SK-N-SH (cell line): ENCODE measurements around the gene TBC1D19. TPM values are rescaled to one million over a fixed set of nuclear protein-coding genes. Genes with fewer than 3 reads are reported as not detected.

Experiments
- CTCF ChIA-PET: fragments of 300-600, 350-600 bp; formaldehyde crosslinking; extraction: SDS; loops from one replicate; lab custom pipeline; 2021; lab: Yijun Ruan, JAX
- POLR2A ChIA-PET: fragments of 350-600 bp; sonication (Branson Sonifier 250); formaldehyde crosslinking; extraction: SDS; loops from one replicate; lab custom pipeline; 2020; ENCODE audit warnings: antibody characterized with exemption, inconsistent platforms; lab: Yijun Ruan, JAX
- DNase-seq: peaks from one replicate; pipeline ENCODE4 v3.0.0; 2012
- H2AFZ ChIP-seq: fragments of 200-600 bp; sonication (generic); 2 replicates; pipeline ENCODE4 v1.8.1; 2016; ENCODE audit warnings: antibody characterized with exemption, mild to moderate bottlenecking, low read depth
- H3F3A ChIP-seq: fragments of 200-600 bp; sonication (generic); replicated peaks from 2 replicates; pipeline ENCODE3; 2016; ENCODE audit warnings: antibody characterized with exemption, mild to moderate bottlenecking; ENCODE audit not compliant: insufficient read depth
- H3K27ac ChIP-seq, 2 experiments: fragments of 200-500 bp in 1 of 2; fragments of 200-600 bp in 1 of 2; sonication (Bioruptor generic) in 1 of 2; sonication (generic), shearing (Covaris generic) in 1 of 2; 2 replicates each; pipeline versions ENCODE4 v1.5.1 to v1.6.1; 2014 to 2016; ENCODE audit warnings: low read depth in 2 of 2, inconsistent platforms in 1 of 2, low read length in 1 of 2, mild to moderate bottlenecking in 1 of 2, mixed read lengths in 1 of 2
- H3K27me3 ChIP-seq: fragments of 200-600 bp; sonication (generic), shearing (Covaris generic); 2 replicates; pipeline ENCODE4 v1.6.1; 2016; ENCODE audit warnings: mixed run types; ENCODE audit not compliant: insufficient read depth
- H3K36me3 ChIP-seq, 2 experiments: fragments of 200-500 bp in 1 of 2; fragments of 200-600 bp in 1 of 2; sonication (Bioruptor generic) in 1 of 2; sonication (generic) in 1 of 2; replicated peaks in 1 of 2; 2 replicates each; pipeline versions ENCODE3 to v1.5.1; 2014 to 2016; ENCODE audit warnings: low read length in 1 of 2, mild to moderate bottlenecking in 1 of 2; ENCODE audit not compliant: insufficient read depth in 2 of 2, control insufficient read depth in 1 of 2
- H3K4me1 ChIP-seq, 2 experiments: fragments of 200-500 bp in 1 of 2; fragments of 200-600 bp in 1 of 2; sonication (Bioruptor generic) in 1 of 2; sonication (generic), shearing (Covaris generic) in 1 of 2; 2 replicates each; pipeline versions ENCODE4 v1.5.1 to v1.6.1; 2014 to 2016; ENCODE audit warnings: low read depth in 1 of 2, low read length in 1 of 2, mixed run types in 1 of 2; ENCODE audit not compliant: insufficient read depth in 2 of 2, control insufficient read depth in 1 of 2
- H3K4me2 ChIP-seq: fragments of 200-600 bp; sonication (generic), shearing (Covaris generic); 2 replicates; pipeline ENCODE4 v1.6.1; 2017; ENCODE audit warnings: mixed run types
- H3K4me3 ChIP-seq, 2 experiments: fragments of 200-500 bp in 1 of 2; fragments of 200-600 bp in 1 of 2; sonication (Bioruptor generic) in 1 of 2; sonication (generic), shearing (Covaris generic) in 1 of 2; 2 replicates each; pipeline versions ENCODE4 v1.5.1 to v1.8.1; 2014 to 2016; ENCODE audit warnings: low read depth in 2 of 2, inconsistent platforms in 1 of 2, low read length in 1 of 2, mild to moderate bottlenecking in 1 of 2, mixed read lengths in 1 of 2, moderate library complexity in 1 of 2
- H3K79me2 ChIP-seq: fragments of 200-600 bp; sonication (generic); 2 replicates; pipeline ENCODE4 v1.8.1; 2017; ENCODE audit warnings: mild to moderate bottlenecking; ENCODE audit not compliant: insufficient read depth
- H3K9ac ChIP-seq: fragments of 200-600 bp; sonication (generic); 2 replicates; pipeline ENCODE4 v1.6.1; 2017; ENCODE audit warnings: mixed run types
- H3K9me2 ChIP-seq: fragments of 200-600 bp; sonication (generic); 2 replicates; pipeline ENCODE4 v1.6.1; 2017; ENCODE audit warnings: mixed run types
- H3K9me3 ChIP-seq: fragments of 200-600 bp; sonication (generic); 2 replicates; pipeline ENCODE4 v1.6.1; 2017; ENCODE audit warnings: mixed run types, mild to moderate bottlenecking, moderate library complexity
- H4K20me1 ChIP-seq: fragments of 200-600 bp; sonication (generic); 2 replicates; pipeline ENCODE4 v1.6.1; 2017; ENCODE audit warnings: mild to moderate bottlenecking, mixed run types; ENCODE audit not compliant: insufficient read depth
- ELF1 ChIP-seq: IDR thresholded peaks from 2 replicates; pipeline ENCODE4 v1.4.0; 2012
- FOXJ3 ChIP-seq: sonication (generic); formaldehyde crosslinking; IDR thresholded peaks from 2 replicates; pipeline ENCODE4 v1.5.1; 2020; ENCODE audit warnings: mild to moderate bottlenecking, missing genetic modification reagents
- GABPA ChIP-seq: IDR thresholded peaks from 2 replicates; pipeline ENCODE4 v1.4.0; 2012; ENCODE audit warnings: low read depth, mild to moderate bottlenecking
- JUND ChIP-seq: IDR thresholded peaks from 2 replicates; pipeline ENCODE4 v1.4.0; 2012
- NFIC ChIP-seq: IDR thresholded peaks from 2 replicates; pipeline ENCODE4 v1.4.0; 2012; ENCODE audit warnings: borderline replicate concordance
- POLR2AphosphoS5 ChIP-seq: IDR thresholded peaks from 2 replicates; pipeline ENCODE4 v1.6.1; 2012; ENCODE audit warnings: low read depth, low read length
- REST ChIP-seq: IDR thresholded peaks from 2 replicates; pipeline ENCODE4 v1.6.1; 2012; ENCODE audit warnings: mild to moderate bottlenecking, low read depth, low read length, moderate library complexity
- SIN3A ChIP-seq: IDR thresholded peaks from 2 replicates; pipeline ENCODE4 v1.6.1; 2012; ENCODE audit warnings: low read depth, mild to moderate bottlenecking, low read length, moderate library complexity, borderline replicate concordance
- TCF12 ChIP-seq: IDR thresholded peaks from 2 replicates; pipeline ENCODE4 v1.4.0; 2012
- WGBS: methylation state at CpG from one replicate; pipeline ENCODE4 v1.1.6; 2017; ENCODE audit warnings: low lambda C conversion rate; 5-methylcytosine and 5-hydroxymethylcytosine counted together
- polyA plus RNA-seq, 3 experiments: library from polyadenylated mRNA; depleted of rRNA; stranded (reverse); fragments of >200 nt; gene quantifications; 2 replicates each; pipeline ENCODE4 v1.2.3, GENCODE V29; 2012
- TF ChIP-seq, protein P1 (sequence below): fragments of 200-600 bp; sonication (generic); IDR thresholded peaks from 2 replicates; pipeline ENCODE4 v1.6.1; 2017; ENCODE audit warnings: antibody characterized with exemption, mild to moderate bottlenecking, moderate library complexity
- TF ChIP-seq, protein P2 (sequence below): fragments of 150-350 bp; IDR thresholded peaks from 2 replicates; pipeline ENCODE4 v1.6.1; 2017; ENCODE audit warnings: antibody characterized with exemption, low read length, low read depth, borderline replicate concordance

The TBC1D19 gene
- polyA plus RNA-seq, 1 of the 3 experiments (the other 2 are of a cell fraction): 4.2 TPM

GRCh38 chr4:26763648-26764047 is 179.8 kb downstream of the TBC1D19 start:
- Histone ChIP-seq H3K36me3 (peaks cover 5 to 7% of the 10 kb centered on the region in 2 experiments), H3K9ac (no peak overlapping the region), H3K9me2 (no peaks in the 10 kb centered on the region), H3K27me3 (no peaks in the 10 kb centered on the region), H3K4me1 (no peaks in the 10 kb centered on the region), H4K20me1 (no peaks in the 10 kb centered on the region), H2AFZ (no peak overlapping the region), H3K4me2 (no peak overlapping the region), H3K79me2 (no peaks in the 10 kb centered on the region), H3K27ac (no peak overlapping the region), H3K9me3 (no peaks in the 10 kb centered on the region), H3K4me3 (no peak overlapping the region), H3F3A (no peaks in the 10 kb centered on the region)
- TF ChIP-seq GABPA: no peak
- TF ChIP-seq, protein P1, sequence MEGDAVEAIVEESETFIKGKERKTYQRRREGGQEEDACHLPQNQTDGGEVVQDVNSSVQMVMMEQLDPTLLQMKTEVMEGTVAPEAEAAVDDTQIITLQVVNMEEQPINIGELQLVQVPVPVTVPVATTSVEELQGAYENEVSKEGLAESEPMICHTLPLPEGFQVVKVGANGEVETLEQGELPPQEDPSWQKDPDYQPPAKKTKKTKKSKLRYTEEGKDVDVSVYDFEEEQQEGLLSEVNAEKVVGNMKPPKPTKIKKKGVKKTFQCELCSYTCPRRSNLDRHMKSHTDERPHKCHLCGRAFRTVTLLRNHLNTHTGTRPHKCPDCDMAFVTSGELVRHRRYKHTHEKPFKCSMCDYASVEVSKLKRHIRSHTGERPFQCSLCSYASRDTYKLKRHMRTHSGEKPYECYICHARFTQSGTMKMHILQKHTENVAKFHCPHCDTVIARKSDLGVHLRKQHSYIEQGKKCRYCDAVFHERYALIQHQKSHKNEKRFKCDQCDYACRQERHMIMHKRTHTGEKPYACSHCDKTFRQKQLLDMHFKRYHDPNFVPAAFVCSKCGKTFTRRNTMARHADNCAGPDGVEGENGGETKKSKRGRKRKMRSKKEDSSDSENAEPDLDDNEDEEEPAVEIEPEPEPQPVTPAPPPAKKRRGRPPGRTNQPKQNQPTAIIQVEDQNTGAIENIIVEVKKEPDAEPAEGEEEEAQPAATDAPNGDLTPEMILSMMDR: no peak
- TF ChIP-seq SIN3A: no peak
- POLR2A ChIA-PET: no interaction called here
- CTCF ChIA-PET: no interaction called here
- DNase-seq: no peak
- WGBS: 94% methylated on average over 3 of the region's 3 CpGs

DNA sequence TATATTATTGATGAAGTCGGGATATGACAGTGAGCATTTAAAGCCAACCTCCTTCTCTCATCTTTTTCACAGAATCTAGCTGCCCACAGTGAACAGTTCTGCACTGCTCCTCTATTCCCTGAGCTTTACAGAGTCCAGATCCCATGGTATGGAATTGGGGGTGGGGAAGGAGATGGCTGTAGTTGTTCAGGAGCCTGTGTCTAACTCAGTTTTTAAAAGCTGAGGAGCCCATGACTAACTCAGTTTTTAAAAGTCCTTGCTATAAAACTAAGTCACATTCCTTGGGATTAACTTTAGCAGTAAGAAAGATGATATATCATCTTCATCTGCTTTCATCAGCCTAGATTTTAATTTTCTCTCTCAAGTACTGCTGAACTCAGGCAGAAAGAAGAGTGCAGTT is 180.3 kb downstream of the TBC1D19 start:
- TF ChIP-seq JUND: no peak
- TF ChIP-seq POLR2AphosphoS5: no peak
- H3K4me2 ChIP-seq: no peak overlapping the region
- no peaks in the 10 kb centered on the region for H3K9me3 ChIP-seq
- H4K20me1 ChIP-seq: no peaks in the 10 kb centered on the region
- no peaks in the 10 kb centered on the region for H3K79me2 ChIP-seq
- no peak overlapping the region for H3K9ac ChIP-seq
- H3K27me3 ChIP-seq: no peaks in the 10 kb centered on the region
- 92% methylated on average over 1 of the region's 1 CpG for WGBS
- ChIA-PET POLR2A (no interaction called here), CTCF (no interaction called here)
- DNase-seq: no peak
- no peak overlapping the region for H2AFZ ChIP-seq
- no peaks in the 10 kb centered on the region for H3K4me1 ChIP-seq
- no peaks in the 10 kb centered on the region for H3K9me2 ChIP-seq
- H3K27ac ChIP-seq: no peak overlapping the region
- H3K36me3 ChIP-seq: peaks cover 2 to 5% of the 10 kb centered on the region in 2 experiments
- H3K4me3 ChIP-seq: no peak overlapping the region
- no peaks in the 10 kb centered on the region for H3F3A ChIP-seq

DNA sequence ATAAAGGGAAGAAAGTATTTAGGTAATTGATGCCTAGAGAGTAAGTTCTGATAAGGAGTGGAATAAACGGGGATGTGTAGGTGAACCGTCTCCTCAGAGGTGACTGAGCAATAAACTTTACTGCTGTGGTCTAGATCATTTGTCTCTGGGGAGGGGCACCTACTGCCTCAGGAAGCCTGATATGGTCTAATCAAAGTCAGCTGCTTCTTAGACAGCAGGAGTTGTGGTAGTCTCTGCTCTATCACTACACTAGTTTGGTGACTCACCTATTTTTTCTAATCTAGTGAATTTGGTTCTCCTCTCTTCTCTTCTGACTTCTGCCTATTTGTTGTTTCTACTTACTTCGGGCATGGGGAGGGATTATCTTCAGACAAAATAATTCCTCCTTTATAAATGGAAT is 181.6 kb downstream of the TBC1D19 start:
- Histone ChIP-seq H3K4me3 (no peak overlapping the region), H3K79me2 (no peaks in the 10 kb centered on the region), H3K27ac (no peak overlapping the region), H3K36me3 (peaks cover 6 to 11% of the 10 kb centered on the region in 2 experiments), H3K27me3 (no peaks in the 10 kb centered on the region), H3K9ac (no peak overlapping the region), H3K9me3 (no peaks in the 10 kb centered on the region), H3K4me2 (no peak overlapping the region), H3F3A (no peaks in the 10 kb centered on the region), H2AFZ (no peak overlapping the region), H3K9me2 (no peaks in the 10 kb centered on the region), H4K20me1 (no peaks in the 10 kb centered on the region), H3K4me1 (no peaks in the 10 kb centered on the region)
- ChIA-PET CTCF (no interaction called here), POLR2A (no interaction called here)
- TF ChIP-seq, protein P2, sequence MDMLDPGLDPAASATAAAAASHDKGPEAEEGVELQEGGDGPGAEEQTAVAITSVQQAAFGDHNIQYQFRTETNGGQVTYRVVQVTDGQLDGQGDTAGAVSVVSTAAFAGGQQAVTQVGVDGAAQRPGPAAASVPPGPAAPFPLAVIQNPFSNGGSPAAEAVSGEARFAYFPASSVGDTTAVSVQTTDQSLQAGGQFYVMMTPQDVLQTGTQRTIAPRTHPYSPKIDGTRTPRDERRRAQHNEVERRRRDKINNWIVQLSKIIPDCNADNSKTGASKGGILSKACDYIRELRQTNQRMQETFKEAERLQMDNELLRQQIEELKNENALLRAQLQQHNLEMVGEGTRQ: no peak
- no peak for TF ChIP-seq TCF12
- no peak for TF ChIP-seq NFIC
- no peak for TF ChIP-seq REST
- no peak for TF ChIP-seq FOXJ3 (CRISPR knock-in tag)
- TF ChIP-seq ELF1: no peak
- DNase-seq: no peak
- whole genome bisulfite sequencing: 81% methylated on average over 3 of the region's 3 CpGs
